HL-60 (cell line): ENCODE results near the gene ASPDH.

Experiments
- DNase-seq, 2 experiments: peaks; one replicate each; pipeline ENCODE4 v3.0.0-alpha.2; 2010 to 2020; ENCODE audit warnings: low read depth in 1 of 2, low spot score in 1 of 2
- H3K27ac ChIP-seq: fragments of 250-450 bp; sonication (Bioruptor Pico); replicated peaks from 2 replicates; pipeline ENCODE4 v1.5.1; 2020; ENCODE audit warnings: mild to moderate bottlenecking, moderate library complexity
- H3K27me3 ChIP-seq: fragments of 250-450 bp; sonication (Bioruptor Pico); 2 replicates; pipeline ENCODE4 v1.5.1; 2021; ENCODE audit warnings: mild to moderate bottlenecking, moderate library complexity; ENCODE audit not compliant: insufficient read depth, poor library complexity, severe bottlenecking
- H3K4me3 ChIP-seq: replicated peaks from 2 replicates; pipeline ENCODE4 v1.5.1; 2011; ENCODE audit warnings: mild to moderate bottlenecking, control low read depth, low read length; ENCODE audit not compliant: insufficient read depth
- CTCF ChIP-seq: IDR thresholded peaks from one replicate; pipeline ENCODE4 v1.5.1; 2011; ENCODE audit warnings: low read length, control low read depth, inconsistent platforms; ENCODE audit not compliant: insufficient read depth
- GABPA ChIP-seq: IDR thresholded peaks from 2 replicates; pipeline ENCODE4 v1.6.1; 2012; ENCODE audit warnings: low read depth
- POLR2AphosphoS5 ChIP-seq: IDR thresholded peaks from 2 replicates; pipeline ENCODE4 v1.6.1; 2012; ENCODE audit warnings: low read depth
- REST ChIP-seq: IDR thresholded peaks from 2 replicates; pipeline ENCODE4 v1.6.1; 2012; ENCODE audit warnings: low read depth; ENCODE audit not compliant: insufficient replicate concordance
- SPI1 ChIP-seq: IDR thresholded peaks from 2 replicates; pipeline ENCODE4 v1.6.1; 2012; ENCODE audit warnings: low read depth, mild to moderate bottlenecking, borderline replicate concordance

The ASPDH gene

GRCh38 chr19:50535672-50536187 lies 22.0 kb upstream of the ASPDH start:
- no peak for TF ChIP-seq CTCF
- TF ChIP-seq SPI1 = no peak
- no peak for TF ChIP-seq POLR2AphosphoS5
- TF ChIP-seq GABPA = no peak
- TF ChIP-seq REST = no peak
- H3K27me3 ChIP-seq = no peaks in the 10 kb centered on the region
- H3K4me3 ChIP-seq = no peak overlapping the region

GRCh38 chr19:50534478-50534877 lies 20.8 kb upstream of the ASPDH start:
- no peak for DNase-seq
- no peaks in the 10 kb centered on the region for H3K27me3 ChIP-seq
- H3K27ac ChIP-seq = no peak overlapping the region
- TF ChIP-seq GABPA (no peak), REST (no peak), POLR2AphosphoS5 (no peak), CTCF (no peak), SPI1 (no peak)
- H3K4me3 ChIP-seq = no peak overlapping the region

More at GRCh38 chr19:50535672-50536187, 22.0 kb upstream of the ASPDH start:
- DNase-seq = no peak
- no peak overlapping the region for H3K27ac ChIP-seq

- TF ChIP-seq REST (no peak), POLR2AphosphoS5 (no peak), SPI1 (no peak), CTCF (no peak), GABPA (no peak)
- Histone ChIP-seq H3K27ac (no peak overlapping the region), H3K4me3 (no peak overlapping the region), H3K27me3 (no peaks in the 10 kb centered on the region)
- no peak for DNase-seq
These were observed 19.2 kb upstream of the ASPDH start for GRCh38 chr19:50532952-50533351.
